GM21529 (cell line): ENCODE results near the gene TTC7B.

Experiments
- ATAC-seq: cut with Tn5 transposase; IDR thresholded peaks from one replicate; pipeline ENCODE4 v1.9.1; 2021; ENCODE audit not compliant: unreplicated experiment

Gene TTC7B

DNA sequence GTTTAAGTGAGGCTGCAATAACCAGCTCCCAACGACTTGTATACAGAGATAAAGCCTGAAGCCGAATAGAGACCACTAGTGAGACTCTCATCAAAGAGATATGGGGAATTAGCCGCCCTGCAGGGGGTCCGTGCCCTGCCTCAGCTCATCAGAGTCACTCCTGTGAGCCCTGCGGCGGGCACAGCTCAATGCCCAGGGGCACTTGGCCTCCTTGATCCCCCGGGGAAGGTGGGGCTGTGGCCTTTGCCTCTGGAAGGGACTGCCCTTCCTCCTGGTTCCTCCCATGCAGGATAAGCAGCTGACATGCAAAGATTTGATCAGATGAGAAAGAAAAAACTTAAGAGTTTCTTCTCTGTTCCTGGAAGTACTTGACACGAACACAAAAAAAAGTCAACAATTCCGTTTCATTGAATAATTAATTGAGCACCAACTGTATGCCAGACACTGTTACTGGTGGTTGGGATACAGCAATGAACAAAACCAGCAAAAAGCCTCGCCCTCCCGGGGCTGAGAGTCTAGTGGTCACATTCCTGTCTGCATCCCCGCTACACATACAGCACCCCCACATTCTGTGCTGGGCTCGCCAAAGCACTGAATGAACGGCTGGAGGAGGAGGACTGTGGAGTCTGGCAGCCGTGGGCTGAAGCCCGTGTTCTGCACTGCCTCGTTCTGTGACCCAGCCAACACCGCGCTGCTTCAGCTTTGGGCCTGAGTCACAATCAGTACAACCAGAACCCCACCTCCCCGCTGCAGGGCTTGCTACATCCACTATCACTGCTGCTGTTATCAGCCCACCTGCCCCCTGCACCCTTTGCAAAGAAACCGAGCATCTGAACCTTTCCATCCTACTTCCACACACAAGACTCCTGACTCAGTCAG lies 10.3 kb downstream of the TTC7B start:
- no peak for ATAC-seq

DNA sequence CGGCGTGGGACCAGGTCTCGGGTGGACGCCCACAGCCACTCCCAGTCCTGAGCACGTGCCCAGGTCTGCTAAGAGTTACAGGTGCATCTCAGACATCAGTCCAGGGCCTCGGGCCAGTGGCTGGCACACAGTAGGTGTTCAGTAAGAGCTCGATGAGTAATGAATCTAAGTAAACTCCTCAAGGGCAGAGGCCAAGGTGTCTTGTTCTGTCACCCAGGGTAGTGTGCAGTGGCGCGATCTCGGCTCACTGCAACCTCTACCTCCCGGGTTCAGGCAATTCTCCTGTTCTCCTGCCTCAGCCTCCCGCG lies 11.2 kb downstream of the TTC7B start:
- no peak for ATAC-seq

DNA sequence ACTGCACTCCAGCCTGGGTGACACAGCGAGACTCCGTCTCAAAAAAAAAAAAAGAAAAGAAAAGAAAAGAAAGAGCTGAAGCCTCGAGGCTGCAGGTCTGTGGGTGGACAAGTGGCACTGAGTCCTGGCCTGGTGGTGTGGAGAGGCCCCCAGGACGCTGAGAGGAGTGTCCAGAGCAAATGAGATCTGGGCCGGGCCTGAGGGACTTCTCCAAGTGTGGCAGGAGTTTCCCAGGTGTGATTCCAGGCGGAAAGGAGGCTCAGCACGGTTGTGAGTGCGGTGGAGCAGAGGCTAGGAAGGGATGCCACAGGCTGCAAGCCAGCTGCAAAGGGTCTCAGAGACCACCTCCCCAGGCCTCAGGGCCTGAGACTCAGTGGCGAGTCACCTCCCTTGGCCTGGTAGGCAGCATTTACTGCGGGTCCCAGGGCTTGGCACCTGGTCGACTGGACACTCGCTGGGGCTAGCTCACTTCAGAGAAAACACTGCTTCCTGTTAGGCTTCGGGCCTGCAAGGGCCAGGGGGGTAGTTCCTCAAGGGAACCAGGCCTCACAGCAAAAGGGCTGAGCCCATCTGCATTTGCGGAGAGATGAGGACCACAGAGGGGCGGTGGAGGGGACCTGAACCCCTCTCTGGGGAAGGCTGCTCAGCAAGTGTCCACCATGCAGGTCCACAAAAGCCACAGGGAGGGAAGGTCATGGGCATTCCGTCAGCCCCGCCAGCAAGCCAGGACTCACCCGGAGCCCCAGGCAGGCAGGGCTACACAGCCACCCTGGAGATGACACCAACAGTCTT lies 11.7 kb downstream of the TTC7B start:
- ATAC-seq, result no peak

DNA sequence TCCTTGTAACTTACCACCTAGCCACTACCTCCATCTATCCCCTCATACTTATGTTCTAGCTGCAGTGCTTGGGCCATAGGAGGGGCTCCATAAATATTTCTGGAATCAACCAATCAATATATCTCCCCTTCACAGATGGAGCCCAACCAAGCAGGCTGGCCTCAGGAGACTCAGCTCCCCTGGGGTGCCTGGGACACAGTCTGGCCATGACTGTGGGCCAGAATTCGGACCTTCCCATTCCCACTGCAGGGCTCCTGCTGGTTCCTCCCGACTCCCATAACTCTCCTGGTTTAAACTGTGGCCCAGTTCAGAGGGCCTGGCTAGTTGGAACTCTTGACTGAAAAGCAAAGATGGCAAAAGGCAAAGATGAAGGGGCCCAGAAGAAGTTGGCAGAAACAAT lies 13.0 kb downstream of the TTC7B start:
- ATAC-seq, result no peak

DNA sequence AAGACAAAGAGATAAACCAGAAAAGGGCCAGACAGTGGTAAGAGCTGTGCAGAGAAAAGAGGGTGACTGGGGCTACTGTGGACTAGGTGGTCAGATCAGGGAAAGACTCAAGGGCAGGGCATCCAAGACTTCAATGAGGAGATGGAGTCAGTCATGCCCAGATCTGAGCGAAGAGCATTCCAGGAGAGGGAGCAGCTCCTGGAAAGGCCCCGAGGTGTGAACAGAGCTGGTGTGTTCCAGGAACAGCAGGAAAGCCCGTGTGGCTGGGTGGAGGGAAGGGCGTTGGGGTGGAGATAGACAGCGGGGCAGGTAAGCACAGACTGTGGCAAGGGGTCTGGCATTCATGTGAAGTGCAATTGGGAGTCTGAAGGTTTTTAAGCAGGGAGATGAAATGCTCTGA lies 16.8 kb downstream of the TTC7B start:
- ATAC-seq, result no peak

DNA sequence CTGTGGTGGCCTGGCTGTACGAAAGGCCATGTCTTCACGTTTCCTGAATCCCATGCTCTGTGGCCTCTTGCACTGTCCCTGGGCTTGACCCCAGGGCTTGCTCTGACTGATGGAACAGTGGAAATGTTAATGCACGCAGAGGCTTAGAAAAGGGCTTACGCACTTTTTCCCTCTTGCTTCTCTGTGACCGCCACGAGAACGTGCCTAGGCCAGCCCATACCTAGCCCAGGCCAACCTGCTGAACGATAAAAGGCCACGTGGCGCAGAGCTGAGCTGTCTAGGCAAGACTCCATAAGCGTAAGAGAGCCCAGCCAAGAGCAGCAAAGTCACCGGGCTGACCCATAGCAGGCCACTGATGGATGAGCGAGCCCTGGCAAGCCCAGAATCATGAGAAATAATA lies 18.3 kb downstream of the TTC7B start:
- no peak for ATAC-seq

DNA sequence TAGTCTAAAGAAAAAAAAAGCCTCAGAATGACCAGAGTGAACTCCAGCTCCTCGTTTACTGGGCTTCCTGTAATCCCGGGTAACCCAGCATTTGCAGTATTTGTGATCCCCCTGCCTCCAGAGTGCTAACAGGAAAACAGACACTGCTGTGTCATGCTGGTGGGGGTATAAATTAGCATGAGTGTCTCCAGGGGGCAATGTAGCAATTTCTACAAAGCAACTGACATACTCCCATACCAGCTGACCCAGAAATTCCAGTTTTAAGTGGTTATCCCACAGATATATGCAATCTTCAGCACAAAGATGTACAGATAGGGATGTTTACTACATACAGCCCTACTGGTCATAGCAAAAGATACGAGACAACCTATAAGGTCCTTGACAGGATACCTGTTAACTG lies 18.8 kb downstream of the TTC7B start:
- no peak for ATAC-seq

DNA sequence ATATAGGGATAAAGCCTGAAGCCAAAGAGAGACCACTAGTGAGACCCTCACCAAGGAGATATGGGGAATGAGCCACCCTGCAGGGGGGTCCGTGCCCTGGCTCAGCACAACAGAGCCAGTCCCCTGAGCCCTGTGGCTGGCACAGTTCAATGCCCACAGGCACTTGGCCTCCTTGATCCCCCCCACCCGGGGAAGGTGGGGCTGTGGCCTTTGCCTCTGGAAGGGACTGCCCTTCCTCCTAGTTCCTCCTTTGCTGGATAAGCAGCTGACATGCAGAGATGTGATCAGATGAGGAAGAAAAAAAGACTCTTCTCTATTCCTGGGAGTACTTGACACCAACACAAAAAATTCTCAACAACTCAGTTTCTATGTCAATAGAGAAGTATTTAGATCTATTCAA lies 19.9 kb downstream of the TTC7B start:
- ATAC-seq, result no peak

DNA sequence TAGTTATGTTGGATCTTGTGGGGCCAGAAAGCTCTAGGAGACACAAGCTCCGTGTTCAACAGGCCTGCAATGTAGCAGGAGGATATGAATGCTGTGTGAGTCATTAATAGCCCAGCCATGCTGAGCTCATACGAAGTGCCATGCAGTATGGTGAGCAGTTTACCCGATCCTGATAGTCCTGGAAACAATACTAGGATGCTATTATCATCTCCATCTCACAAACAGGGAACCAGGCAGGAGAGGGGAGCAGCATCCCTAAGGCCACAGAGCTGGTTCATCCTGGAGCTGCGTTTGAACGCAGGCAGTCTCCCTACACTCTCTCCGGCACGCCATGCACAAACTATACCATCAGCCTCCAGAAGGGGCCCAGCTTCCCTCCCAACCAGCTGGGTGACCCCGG lies 20.5 kb downstream of the TTC7B start:
- ATAC-seq, result no peak

DNA sequence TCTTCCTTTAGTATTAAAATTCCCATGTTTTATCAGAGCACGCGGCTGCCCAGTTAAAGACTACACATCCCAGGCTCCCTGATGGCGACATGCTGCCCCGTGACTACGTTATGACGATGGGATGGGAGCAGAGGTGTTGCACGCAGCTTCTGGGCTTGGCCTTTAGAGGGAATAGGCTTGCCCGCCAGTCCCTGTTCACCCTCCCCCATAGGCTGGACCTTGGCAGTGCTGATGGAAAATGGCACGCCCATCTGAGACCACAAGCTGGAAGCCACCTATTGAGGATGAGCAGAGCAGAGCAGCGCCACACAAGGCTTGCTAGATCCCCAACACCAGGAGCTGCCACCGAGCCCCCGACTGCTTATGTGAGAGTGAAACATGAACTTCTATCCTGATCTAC lies 24.7 kb downstream of the TTC7B start:
- ATAC-seq, result no peak

DNA sequence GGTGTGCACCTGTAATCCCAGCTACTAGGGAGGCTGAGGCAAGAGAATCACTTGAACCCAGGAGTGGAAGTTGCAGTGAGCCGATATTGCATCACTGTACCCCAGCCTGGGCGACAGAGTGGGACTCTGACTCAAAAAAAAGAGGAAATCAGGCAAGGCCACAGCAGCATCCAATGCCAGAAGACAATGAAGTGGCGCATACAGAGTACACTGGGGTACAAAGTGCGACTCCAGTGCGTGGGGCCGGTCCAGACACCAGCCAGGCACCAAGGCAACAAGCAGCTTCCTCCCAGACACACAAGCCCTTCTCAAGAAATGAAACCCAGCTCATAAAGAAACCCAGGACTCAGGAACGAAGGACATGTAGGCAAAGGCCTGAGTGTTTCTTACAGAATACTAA lies 28.2 kb downstream of the TTC7B start:
- no peak for ATAC-seq

DNA sequence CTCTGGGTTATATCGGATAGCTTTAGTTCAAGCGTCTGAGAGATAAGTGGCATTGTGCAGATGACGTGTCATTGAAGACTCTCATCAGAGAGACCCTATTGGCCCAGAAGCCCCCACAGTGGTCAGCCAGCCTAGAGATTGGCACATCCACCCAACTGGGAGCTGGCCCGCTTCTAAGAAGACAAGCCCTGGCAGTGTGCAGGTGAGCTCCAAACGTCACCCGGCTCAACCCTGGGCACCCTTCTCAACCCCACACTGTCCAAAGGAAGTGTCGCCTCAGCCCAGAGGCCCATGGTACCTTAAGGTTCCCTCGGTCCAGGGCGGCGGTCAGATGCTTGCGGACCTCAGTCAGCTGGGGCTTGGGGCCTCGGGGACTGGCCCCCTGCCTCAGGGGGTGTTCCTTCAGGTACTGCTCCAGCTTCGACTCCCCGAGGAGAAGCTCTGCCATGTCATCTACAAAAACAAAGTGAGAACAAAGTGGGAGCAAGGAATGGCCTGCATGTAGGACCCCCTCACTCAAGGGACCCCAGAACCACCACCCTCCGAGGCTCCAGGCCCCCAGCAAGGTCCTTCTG lies 30.3 kb downstream of the TTC7B start:
- ATAC-seq, result no peak

DNA sequence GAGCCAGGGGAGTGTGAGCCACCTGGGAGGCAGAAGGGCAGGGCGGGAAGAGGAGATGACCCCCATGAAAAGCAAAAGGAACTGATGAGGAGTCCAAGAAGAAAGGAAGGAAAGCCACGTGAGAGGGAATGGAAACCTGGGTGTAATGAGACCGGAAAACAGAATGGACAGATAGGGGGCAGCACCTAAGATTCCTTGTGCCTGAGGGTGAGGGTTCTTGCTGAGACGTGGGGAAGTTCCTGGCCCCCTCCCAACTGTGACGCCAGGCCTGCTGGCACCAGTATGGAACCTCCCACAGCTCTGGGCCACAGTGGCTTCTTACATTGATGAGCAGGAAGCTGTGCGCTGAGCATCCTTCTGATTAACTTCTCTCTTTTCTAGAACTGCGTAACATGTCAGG lies 30.8 kb downstream of the TTC7B start:
- ATAC-seq, result no peak

DNA sequence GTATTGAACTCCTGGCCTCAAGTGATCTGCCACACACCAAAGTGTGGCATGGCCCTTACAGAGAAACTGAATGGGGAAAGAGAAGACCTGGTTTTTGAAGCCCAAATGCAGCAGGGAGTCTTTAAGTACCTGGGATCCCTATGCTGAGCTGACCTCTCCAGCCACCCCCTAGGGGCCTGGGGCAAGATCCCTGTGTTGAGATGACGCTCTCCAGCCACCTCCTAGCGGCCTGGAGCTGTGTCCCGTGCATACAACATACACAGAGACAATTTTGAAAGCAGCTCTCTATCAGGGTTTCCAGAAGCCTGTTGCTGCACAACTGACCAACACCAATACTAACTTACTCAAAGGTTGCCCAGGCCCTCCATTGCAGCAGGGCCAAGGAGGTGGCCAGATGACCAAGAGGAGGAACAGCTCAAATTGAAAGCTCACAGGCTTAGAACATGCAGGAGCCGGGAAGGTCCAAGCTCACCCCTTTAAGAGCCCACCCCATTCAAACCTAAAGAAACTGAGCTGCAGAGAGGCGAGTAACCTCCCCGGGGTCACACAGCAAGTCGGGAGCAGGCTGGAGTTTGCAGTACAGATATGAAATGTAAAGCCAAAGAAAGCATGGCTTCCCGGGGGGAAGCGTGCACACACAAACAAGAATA lies 31.5 kb downstream of the TTC7B start:
- no peak for ATAC-seq

DNA sequence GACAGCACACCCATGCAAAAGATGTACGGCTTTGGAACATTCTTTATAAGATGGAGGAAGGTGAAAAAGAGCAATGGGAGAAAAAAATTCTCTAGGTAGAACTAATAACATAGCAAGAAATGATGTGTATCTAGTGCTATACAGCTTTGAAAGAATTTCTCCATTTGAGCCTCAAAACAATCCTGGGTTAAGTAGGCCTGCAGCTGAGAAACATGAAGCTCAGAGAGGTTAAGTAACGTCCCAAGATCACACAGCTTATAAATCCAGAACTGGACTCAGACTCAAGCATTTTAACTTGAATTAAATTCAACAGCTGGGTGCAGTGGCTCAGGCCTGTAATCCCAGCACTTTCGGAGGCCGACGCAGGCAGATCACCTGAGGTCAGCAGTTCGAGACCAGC lies 32.9 kb downstream of the TTC7B start:
- no peak for ATAC-seq

DNA sequence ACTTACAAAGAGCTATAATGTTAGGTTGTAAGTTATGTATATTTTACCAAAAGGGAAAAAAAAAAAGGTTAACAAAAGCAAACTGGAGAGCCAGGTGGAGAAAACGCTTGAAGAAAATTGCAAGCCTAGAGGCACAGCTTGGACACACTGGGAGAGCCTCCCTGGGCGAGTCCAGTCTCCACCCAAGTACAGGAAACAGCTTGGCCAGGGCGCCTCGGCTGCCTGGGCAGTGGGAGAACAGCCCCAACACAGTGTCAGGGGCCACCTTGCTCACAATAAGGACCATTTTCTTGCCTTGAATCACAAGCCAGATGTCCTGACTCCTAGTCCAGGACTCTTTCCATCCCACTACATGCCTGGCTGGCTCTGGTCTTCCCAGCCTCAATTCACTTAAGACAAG lies 33.3 kb downstream of the TTC7B start:
- ATAC-seq, result no peak

DNA sequence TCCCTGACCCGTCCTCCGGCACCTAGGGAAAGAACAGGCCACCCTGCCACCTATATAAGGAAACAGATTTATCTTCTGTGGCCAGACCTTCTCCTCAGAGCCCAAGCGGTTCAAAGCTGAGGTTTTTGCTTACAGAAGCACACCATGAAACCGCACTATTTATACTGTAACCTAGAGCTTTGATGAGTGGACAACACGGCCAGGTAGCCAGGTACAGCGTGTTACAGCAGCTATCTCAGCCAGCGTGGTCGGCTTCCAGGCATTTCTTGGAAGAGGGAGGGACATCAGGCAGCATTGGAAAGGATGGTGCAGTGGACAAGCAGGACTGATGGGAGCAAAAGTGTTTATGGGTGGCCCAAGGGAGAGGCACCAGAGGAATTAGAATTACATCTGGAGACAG lies 34.4 kb downstream of the TTC7B start:
- ATAC-seq, result no peak

DNA sequence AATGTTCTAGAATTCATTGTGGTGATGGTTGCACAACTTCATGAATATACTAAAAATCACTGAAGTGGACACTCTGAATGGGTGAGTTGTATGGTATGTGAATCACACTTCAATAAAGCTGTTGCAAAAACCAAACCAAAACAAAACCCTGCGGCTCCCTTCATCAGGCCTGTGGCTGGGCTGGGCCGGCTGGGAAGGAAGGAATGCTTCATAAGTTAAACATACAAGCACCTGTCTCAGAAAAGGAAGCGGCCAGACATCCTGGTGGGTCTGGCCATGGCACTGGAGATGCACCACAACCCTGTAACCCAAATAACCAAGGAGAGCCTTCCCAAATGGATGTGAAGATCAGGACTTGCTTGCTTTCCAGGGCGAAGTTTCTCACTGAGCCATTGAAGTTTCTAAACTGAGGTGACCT lies 34.9 kb downstream of the TTC7B start:
- ATAC-seq, result no peak

DNA sequence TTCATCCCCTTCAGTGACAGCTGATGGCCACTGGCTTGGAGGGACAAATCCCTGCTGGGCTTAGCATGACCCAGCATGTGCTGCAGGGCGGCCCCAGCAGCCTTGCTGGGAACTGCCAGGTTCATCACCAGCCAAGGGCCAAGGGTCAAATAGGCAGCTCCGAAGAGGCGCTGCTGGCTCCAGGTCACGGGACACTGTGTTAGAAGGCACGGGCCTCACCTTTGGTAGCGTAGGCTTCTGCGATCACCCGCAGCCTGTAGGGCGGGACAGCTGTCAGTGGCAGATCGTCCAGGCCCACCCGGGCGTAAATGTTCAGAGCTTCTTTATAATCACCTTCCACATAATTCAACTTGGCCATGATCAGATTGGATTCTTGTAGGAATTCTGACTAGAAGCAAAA lies 35.7 kb downstream of the TTC7B start:
- no peak for ATAC-seq

DNA sequence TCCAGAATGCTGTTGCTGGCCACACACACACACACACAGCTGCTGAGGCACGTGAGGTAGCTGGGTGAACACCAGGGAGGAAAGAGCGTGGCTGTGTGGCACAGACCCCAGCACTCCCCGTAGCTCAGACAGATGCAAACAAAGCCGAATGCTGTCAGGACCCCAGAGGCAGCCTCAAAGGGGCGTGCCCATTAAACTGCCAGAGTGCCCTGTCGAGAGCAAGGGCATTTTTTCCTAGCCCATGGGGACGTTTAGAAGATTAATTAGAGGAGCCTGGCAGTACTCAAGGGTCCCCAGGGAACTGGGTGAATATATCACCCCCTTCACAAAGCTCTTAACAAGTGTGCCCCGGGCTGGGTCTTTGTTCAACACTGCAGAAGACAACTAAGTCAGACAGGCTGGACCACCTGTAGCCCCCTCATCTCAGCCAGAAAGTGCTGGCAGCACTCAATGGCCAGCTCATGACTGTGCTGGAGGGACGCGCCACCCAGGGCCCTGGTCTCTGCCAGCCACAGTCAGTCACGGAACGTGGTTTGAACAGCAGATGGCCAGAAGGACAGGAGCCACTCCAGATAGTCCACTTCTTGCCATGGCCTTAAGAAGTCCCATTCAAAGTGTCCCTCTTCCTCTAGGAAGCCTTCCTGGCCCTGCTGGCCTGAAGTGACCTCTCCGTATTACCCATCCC lies 37.5 kb downstream of the TTC7B start:
- ATAC-seq, result no peak

DNA sequence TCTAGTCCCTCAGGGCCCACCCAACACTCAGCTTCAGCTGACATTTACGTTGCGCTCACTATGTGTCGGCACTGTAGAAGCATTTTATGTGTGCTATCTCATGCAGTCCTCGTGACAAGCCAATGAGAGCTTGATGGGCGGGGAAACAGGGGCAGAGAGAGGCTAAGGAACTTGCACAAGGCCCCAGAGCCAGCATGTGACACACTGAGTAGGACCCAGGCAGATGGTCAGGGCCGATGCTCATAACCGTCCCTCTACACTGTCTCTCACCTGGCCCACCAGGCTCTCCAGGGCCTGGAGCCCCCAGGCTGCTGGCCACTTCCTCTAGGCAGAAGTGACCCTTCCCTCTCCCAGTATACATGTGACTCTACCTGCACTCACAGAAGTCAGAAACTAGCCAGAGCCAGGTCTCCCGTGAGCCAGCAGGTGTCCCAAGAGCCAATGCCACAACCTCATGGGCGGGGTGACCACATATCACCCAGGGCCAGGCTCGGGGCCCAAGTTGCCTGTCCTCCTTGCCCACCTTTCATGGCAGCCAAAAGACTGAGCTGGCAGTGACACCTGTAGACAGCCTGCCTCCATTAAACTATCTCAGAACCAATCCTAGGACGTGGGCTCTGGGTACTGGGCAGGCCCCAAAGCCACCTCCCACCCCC lies 38.3 kb downstream of the TTC7B start:
- ATAC-seq, result no peak
